HepG2 (cell line): ENCODE data around the gene PHLPP2. TPM values are rescaled to one million over a fixed set of nuclear protein-coding genes. Genes with fewer than 3 reads are reported as not detected.

ENCODE experiments used
- CHD4 ChIP-seq: fragments of 200-600 bp; sonication (generic); IDR thresholded peaks from 2 replicates; pipeline ENCODE4 v1.7.0; 2017; ENCODE audit warnings: mild to moderate bottlenecking, low read length, borderline replicate concordance
- KDM6A ChIP-seq: IDR thresholded peaks from 2 replicates; pipeline ENCODE4 v1.6.1; 2016; ENCODE audit warnings: low read depth
- MTA3 ChIP-seq: sonication (generic); formaldehyde crosslinking; IDR thresholded peaks from 2 replicates; pipeline ENCODE4 v1.4.0; 2020; ENCODE audit warnings: missing genetic modification reagents
- PPARG ChIP-seq: conservative IDR thresholded peaks from 2 replicates; pipeline ENCODE4 v1.6.1; 2016; ENCODE audit warnings: missing biosample characterization, missing genetic modification reagents
- TCF7L2 ChIP-seq: IDR thresholded peaks from 2 replicates; pipeline ENCODE4 v1.6.1; 2011; ENCODE audit warnings: mild to moderate bottlenecking, low read depth, low read length, moderate library complexity
- polyA plus RNA-seq, 8 experiments: library from polyadenylated mRNA; depleted of rRNA in 3 of 8; stranded (reverse) in 7 of 8; unstranded in 1 of 8; fragments of >200 nt; fragmentation: Illumina TruSeq in 4 of 8; extraction: Trizol in 4 of 8; gene quantifications; 2 replicates each; pipeline versions ENCODE4 v1.2.1 to v1.2.3, GENCODE V29; 2011 to 2016; ENCODE audit warnings: low read depth in 4 of 8, missing spikeins in 1 of 8, mixed read lengths in 1 of 8; ENCODE audit not compliant: insufficient read depth in 1 of 8
- total RNA-seq, 5 experiments: library from RNA; depleted of rRNA; stranded (reverse); fragments of >200 nt; fragmentation: Illumina TruSeq; extraction: Trizol; gene quantifications; 2 replicates each; pipeline ENCODE4 v1.2.3, GENCODE V29; 2016; ENCODE audit warnings: low read depth in 1 of 5
- TF ChIP-seq, protein P1 (sequence below): sonication (generic); formaldehyde crosslinking; IDR thresholded peaks from 2 replicates; pipeline ENCODE4 v1.4.0; 2020; ENCODE audit warnings: missing genetic modification reagents, mild to moderate bottlenecking, borderline replicate concordance
- TF ChIP-seq, protein P2 (sequence below): sonication (generic); formaldehyde crosslinking; IDR thresholded peaks from 2 replicates; pipeline ENCODE4 v1.4.0; 2020; ENCODE audit warnings: missing genetic modification reagents, low read depth, mild to moderate bottlenecking, borderline replicate concordance
- TF ChIP-seq, protein P3 (sequence below): sonication (generic); formaldehyde crosslinking; IDR thresholded peaks from 2 replicates; pipeline ENCODE4 v1.4.0; 2020; ENCODE audit warnings: missing genetic modification reagents
- TF ChIP-seq, protein P4 (sequence below): sonication (generic); formaldehyde crosslinking; IDR thresholded peaks from 2 replicates; pipeline ENCODE4 v1.4.0; 2020; ENCODE audit warnings: missing genetic modification reagents
- TF ChIP-seq, protein P5 (sequence below): sonication (generic); formaldehyde crosslinking; IDR thresholded peaks from 2 replicates; pipeline ENCODE4 v1.4.0; 2020; ENCODE audit warnings: missing genetic modification reagents; ENCODE audit errors: not compliant biosample characterization
- TF ChIP-seq, protein P6 (sequence below): sonication (generic); formaldehyde crosslinking; IDR thresholded peaks from 2 replicates; pipeline ENCODE4 v1.8.0; 2022; ENCODE audit warnings: missing genetic modification reagents, mild to moderate bottlenecking, moderate library complexity, borderline replicate concordance

The PHLPP2 gene
- total and polyA plus RNA-seq, 2 of the 13 experiments (the other 11 are each of a cell fraction or from before 2014, with no cell fraction given): 8.9 TPM

DNA sequence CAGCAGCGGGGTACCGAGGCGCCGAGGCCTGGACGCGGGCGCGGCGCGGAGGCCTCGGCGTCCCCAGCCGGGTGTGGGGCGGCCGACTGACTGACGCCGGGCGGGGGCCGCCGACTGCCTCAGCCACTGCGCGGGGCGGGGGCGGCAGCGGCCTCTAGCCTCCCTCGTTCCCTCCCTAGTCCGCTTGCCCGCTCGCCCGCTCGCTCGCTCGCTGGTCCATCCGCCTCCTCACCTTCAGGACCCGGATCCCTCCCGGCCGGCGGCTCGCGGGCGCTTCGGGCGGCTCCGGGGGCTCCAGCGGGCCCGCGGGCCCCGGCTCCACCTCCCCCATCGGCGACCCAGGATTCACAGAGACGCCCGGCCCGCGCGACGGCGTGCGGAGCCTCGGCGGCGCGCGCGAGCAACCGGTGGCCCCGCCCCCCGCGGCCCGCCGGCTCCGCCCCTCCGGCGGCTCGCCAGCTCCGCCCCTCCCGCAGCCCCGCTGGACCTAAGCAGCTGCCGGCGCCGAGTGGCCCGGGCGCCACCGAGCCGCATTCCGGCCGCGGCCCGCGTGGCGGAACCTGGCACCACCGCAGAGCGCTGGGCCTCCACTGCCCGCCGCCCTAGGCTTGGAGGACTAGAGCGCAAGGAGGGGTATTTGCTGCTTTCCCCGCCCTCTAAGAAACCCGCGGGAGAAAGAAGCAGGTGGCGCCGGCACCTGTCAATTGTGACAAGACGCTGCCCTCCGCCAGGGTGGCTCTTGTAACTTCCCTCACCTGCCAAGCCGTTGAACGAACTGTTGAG, 773 bp downstream of the PHLPP2 start (continued):
- TF ChIP-seq, protein P1, sequence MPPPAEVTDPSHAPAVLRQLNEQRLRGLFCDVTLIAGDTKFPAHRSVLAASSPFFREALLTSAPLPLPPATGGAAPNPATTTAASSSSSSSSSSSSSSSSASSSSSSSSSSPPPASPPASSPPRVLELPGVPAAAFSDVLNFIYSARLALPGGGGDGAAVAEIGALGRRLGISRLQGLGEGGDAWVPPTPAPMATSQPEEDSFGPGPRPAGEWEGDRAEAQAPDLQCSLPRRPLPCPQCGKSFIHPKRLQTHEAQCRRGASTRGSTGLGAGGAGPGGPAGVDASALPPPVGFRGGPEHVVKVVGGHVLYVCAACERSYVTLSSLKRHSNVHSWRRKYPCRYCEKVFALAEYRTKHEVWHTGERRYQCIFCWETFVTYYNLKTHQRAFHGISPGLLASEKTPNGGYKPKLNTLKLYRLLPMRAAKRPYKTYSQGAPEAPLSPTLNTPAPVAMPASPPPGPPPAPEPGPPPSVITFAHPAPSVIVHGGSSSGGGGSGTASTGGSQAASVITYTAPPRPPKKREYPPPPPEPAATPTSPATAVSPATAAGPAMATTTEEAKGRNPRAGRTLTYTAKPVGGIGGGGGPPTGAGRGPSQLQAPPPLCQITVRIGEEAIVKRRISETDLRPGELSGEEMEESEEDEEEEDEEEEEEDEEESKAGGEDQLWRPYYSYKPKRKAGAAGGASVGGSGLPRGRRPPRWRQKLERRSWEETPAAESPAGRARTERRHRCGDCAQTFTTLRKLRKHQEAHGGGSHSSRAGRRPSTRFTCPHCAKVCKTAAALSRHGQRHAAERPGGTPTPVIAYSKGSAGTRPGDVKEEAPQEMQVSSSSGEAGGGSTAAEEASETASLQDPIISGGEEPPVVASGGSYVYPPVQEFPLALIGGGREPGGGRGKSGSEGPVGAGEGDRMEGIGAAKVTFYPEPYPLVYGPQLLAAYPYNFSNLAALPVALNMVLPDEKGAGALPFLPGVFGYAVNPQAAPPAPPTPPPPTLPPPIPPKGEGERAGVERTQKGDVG (CRISPR knock-in tag): no peak; the same call in 1 of the 2 replicates
- no peak for TF ChIP-seq PPARG (CRISPR knock-in tag)
- TF ChIP-seq, protein P2, sequence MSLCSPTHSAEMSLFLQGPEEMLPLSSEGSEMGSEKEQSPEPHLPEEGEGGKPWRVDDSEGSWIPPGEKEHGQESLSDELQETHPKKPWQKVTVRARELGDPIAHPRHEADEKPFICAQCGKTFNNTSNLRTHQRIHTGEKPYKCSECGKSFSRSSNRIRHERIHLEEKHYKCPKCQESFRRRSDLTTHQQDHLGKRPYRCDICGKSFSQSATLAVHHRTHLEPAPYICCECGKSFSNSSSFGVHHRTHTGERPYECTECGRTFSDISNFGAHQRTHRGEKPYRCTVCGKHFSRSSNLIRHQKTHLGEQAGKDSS: 0 out of 2 replicates have a peak, but pooled peaks have one; percentile 26
- no peak for TF ChIP-seq TCF7L2
- TF ChIP-seq MTA3 (CRISPR knock-in tag): no peak
- TF ChIP-seq, protein P3, sequence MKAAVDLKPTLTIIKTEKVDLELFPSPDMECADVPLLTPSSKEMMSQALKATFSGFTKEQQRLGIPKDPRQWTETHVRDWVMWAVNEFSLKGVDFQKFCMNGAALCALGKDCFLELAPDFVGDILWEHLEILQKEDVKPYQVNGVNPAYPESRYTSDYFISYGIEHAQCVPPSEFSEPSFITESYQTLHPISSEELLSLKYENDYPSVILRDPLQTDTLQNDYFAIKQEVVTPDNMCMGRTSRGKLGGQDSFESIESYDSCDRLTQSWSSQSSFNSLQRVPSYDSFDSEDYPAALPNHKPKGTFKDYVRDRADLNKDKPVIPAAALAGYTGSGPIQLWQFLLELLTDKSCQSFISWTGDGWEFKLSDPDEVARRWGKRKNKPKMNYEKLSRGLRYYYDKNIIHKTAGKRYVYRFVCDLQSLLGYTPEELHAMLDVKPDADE (CRISPR knock-in tag): no peak
- no peak for TF ChIP-seq CHD4
- no peak for TF ChIP-seq KDM6A
- TF ChIP-seq, protein P4, sequence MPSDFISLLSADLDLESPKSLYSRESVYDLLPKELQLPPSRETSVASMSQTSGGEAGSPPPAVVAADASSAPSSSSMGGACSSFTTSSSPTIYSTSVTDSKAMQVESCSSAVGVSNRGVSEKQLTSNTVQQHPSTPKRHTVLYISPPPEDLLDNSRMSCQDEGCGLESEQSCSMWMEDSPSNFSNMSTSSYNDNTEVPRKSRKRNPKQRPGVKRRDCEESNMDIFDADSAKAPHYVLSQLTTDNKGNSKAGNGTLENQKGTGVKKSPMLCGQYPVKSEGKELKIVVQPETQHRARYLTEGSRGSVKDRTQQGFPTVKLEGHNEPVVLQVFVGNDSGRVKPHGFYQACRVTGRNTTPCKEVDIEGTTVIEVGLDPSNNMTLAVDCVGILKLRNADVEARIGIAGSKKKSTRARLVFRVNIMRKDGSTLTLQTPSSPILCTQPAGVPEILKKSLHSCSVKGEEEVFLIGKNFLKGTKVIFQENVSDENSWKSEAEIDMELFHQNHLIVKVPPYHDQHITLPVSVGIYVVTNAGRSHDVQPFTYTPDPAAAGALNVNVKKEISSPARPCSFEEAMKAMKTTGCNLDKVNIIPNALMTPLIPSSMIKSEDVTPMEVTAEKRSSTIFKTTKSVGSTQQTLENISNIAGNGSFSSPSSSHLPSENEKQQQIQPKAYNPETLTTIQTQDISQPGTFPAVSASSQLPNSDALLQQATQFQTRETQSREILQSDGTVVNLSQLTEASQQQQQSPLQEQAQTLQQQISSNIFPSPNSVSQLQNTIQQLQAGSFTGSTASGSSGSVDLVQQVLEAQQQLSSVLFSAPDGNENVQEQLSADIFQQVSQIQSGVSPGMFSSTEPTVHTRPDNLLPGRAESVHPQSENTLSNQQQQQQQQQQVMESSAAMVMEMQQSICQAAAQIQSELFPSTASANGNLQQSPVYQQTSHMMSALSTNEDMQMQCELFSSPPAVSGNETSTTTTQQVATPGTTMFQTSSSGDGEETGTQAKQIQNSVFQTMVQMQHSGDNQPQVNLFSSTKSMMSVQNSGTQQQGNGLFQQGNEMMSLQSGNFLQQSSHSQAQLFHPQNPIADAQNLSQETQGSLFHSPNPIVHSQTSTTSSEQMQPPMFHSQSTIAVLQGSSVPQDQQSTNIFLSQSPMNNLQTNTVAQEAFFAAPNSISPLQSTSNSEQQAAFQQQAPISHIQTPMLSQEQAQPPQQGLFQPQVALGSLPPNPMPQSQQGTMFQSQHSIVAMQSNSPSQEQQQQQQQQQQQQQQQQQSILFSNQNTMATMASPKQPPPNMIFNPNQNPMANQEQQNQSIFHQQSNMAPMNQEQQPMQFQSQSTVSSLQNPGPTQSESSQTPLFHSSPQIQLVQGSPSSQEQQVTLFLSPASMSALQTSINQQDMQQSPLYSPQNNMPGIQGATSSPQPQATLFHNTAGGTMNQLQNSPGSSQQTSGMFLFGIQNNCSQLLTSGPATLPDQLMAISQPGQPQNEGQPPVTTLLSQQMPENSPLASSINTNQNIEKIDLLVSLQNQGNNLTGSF: 0 out of 2 replicates have a peak, but pooled peaks have one; percentile 39
- TF ChIP-seq, protein P5, sequence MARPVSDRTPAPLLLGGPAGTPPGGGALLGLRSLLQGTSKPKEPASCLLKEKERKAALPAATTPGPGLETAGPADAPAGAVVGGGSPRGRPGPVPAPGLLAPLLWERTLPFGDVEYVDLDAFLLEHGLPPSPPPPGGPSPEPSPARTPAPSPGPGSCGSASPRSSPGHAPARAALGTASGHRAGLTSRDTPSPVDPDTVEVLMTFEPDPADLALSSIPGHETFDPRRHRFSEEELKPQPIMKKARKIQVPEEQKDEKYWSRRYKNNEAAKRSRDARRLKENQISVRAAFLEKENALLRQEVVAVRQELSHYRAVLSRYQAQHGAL: peak; percentile 21
- TF ChIP-seq, protein P6, sequence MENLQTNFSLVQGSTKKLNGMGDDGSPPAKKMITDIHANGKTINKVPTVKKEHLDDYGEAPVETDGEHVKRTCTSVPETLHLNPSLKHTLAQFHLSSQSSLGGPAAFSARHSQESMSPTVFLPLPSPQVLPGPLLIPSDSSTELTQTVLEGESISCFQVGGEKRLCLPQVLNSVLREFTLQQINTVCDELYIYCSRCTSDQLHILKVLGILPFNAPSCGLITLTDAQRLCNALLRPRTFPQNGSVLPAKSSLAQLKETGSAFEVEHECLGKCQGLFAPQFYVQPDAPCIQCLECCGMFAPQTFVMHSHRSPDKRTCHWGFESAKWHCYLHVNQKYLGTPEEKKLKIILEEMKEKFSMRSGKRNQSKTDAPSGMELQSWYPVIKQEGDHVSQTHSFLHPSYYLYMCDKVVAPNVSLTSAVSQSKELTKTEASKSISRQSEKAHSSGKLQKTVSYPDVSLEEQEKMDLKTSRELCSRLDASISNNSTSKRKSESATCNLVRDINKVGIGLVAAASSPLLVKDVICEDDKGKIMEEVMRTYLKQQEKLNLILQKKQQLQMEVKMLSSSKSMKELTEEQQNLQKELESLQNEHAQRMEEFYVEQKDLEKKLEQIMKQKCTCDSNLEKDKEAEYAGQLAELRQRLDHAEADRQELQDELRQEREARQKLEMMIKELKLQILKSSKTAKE (CRISPR knock-in tag): no peak
